ENCODE data around the gene CTNNA3.

The CTNNA3 gene

DNA sequence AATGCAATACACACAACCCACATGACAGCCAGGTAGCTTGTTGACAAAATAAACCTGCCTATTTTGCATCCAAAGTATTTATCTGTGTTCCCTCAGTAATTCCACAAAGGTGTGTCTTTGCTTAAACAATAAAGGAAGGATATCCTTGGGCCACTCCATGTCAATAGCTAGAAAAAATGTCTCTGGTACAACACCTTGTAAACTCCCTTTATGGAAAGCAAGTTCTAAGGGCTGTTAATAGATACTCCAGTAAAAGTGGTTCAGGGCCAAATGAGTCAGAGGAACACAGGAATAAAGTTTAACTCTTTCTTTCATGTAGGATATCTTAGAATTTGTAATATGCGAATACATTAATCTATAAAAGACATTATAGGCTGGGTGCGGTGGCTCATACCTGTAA, 867.0 kb downstream of the CTNNA3 start:
- DNase-seq (ENCODE audit: low read depth in 1 of 2, low spot score in 1 of 2) = no peak

DNA sequence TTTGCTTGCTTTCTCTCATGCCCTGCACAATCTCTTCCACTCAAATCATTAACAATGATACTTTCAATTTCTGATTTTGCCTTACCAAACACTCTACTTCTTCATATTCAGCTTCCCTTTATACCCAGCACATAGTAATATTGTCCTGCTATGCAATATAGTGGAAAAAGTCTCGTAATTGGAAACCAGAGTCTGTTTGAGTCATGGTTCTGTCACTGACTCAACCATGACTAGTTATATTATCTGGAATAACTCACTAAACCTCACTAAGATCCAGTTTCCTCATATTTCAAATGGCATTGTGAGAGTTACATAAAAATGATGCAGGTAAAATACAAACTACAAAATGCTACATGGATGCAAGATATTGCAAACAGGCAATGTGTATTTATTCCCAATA, 868.6 kb downstream of the CTNNA3 start:
- no peak for DNase-seq (ENCODE audit: low read depth in 1 of 2, low spot score in 1 of 2)

- no peak for DNase-seq (ENCODE audit: low read depth in 1 of 2, low spot score in 1 of 2)
Measured at GRCh38 chr10:66823301-66823700, 872.7 kb downstream of the CTNNA3 start.

DNA sequence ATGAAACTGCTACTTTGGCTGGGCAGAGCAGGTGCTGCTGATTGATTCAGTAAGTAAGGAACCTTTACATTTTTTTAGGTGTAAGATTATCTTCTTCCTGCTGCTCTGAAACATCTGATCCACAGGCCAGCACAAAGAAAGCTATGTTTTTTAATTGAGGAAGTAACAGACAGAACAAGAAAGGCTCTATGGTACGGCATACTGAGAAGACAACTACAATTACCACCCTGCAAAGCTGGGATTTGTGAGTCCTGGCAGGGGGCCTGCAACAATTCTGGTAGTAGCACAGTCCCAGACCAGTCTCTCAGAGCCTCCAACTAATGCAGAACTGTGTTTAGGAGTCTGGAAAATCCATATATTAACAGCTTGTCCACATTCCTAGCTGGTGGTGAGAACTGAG, 873.2 kb downstream of the CTNNA3 start:
- DNase-seq (ENCODE audit: low read depth in 1 of 2, low spot score in 1 of 2) = no peak

GRCh38 chr10:66819691-66820090, 876.3 kb downstream of the CTNNA3 start:
- DNase-seq (ENCODE audit: low read depth in 1 of 2, low spot score in 1 of 2) = no peak

GRCh38 chr10:66813122-66813521, 882.9 kb downstream of the CTNNA3 start:
- no peak for DNase-seq (ENCODE audit: low read depth in 1 of 2, low spot score in 1 of 2)

- no peak for DNase-seq (ENCODE audit: low read depth in 1 of 2, low spot score in 1 of 2)
Measured at GRCh38 chr10:66811211-66811610, 884.8 kb downstream of the CTNNA3 start.

DNA sequence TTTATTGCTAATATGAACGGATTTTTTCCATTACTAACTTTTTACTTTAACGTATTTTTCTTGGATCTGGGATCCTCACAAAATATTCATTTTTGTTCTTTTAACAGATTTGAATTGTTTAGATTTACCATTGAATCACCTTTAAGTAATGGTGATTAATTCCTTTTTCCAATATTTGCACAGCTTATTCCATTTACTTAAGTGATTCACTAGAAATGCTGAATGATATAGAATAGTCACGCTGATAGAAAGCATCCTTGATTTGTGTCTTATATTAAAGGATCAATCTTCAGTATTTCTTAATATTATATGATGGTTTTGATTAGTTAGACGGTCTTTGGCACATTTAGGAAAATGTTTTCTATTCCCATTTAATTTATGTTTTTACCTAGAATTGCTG, 886.6 kb downstream of the CTNNA3 start:
- DNase-seq (ENCODE audit: low read depth in 1 of 2, low spot score in 1 of 2) = no peak

DNA sequence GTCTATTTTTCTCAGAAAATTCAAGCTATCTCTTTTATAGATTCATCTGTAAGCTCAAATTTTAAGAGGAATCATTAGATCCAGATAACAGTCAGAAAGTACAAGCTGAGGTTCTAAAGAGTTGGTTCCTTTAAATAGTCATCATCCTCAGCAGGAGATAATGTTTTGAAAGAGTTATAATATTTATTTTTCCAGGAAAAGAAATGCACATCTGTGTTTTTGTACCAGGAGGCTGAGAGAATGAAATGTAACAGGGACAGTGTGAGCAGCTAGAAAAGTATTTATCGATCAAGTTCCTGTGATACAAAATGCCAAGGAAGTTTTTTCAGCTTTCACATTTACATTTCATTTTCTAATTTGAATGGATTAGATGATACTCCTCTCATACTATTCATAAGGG, 890.4 kb downstream of the CTNNA3 start:
- no peak for DNase-seq (ENCODE audit: low read depth in 1 of 2, low spot score in 1 of 2)

DNA sequence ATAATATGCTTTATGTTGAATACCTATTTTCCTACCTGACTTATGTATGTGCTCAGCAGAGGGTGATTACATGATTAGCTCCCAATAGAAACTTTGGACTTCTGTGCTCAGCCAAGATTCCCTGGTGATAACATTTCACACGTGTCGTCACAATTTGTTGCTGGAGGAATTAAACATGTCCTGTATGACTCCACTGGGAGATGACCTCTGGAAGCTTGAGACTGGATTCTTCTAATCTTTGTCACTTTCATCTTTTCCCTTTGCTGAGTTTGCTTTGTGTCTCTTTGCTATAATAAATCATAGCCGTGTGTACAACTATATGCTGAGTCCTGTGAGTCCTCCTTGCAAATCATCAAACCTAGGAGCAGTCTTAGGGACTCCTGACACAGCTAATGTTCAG, 891.0 kb downstream of the CTNNA3 start:
- DNase-seq (ENCODE audit: low read depth in 1 of 2, low spot score in 1 of 2) = no peak

DNA sequence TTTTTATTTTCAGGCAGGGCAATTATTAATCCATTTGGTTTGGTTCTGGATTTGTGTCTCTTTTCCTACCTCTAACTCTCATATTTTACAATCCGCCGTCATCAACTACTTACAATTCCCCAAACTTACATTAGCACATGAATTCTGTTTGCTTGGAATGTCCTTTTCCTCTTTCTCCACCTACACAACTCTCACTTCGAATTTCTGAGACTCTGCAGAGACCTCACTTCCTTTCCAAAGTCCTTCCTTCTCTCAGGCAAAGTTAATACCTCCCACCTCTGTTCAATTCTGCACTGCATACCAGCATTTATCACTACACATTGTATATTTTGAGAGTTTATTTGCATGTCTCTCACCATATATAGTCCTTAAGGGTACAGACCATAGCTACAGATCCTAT, 892.8 kb downstream of the CTNNA3 start:
- no peak for DNase-seq (ENCODE audit: low read depth in 1 of 2, low spot score in 1 of 2)

- DNase-seq (ENCODE audit: low read depth in 1 of 2, low spot score in 1 of 2) = no peak
Measured at GRCh38 chr10:66799474-66799873, 896.5 kb downstream of the CTNNA3 start.

- no peak for DNase-seq (ENCODE audit: low read depth in 1 of 2, low spot score in 1 of 2)
Measured at GRCh38 chr10:66795866-66796265, 900.1 kb downstream of the CTNNA3 start.

- DNase-seq (ENCODE audit: low read depth in 1 of 2, low spot score in 1 of 2) = no peak
Measured at GRCh38 chr10:66792441-66792840, 903.6 kb downstream of the CTNNA3 start.

- DNase-seq (ENCODE audit: low read depth in 1 of 2, low spot score in 1 of 2) = no peak
Measured at GRCh38 chr10:66788178-66788987, 907.6 kb downstream of the CTNNA3 start.

DNA sequence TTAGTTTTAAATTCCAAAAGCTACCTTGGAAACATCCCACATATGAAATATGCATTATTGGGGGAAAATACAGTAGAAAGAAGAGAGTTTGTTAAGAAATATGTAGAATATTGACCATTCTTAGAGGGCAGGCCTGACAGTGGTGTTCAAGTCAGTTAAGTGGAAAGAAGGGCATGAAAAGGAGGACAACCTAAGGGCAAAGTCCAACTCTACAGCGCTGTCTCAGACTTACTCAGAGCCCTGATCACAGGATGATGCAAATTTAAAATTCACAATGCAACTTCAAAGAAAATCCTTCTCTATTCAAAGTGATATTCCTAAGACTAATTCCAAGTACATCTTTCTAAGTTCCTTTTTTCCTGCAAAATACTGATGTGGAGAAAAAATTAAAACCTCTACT, 909.3 kb downstream of the CTNNA3 start:
- DNase-seq (ENCODE audit: low read depth in 1 of 2, low spot score in 1 of 2) = no peak

DNA sequence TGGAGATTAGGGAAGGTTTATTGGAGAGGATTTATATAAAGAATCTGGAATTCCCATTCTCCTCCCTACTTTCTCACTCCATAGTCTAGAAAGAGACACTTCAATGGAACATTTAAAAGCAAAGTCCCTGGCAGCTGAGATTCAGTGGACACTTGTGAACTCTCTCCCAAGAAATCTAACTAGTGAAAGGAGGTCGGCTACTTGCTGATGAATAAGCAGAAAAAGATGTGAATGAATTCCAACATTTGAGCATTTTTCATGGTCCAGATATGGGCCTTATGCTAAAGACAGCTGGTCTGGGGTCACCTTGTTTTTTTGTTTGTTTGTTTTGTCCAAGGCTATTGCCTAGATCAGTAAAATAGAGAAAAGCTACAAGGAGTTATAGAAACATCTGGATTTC, 911.2 kb downstream of the CTNNA3 start:
- no peak for DNase-seq (ENCODE audit: low read depth in 1 of 2, low spot score in 1 of 2)

GRCh38 chr10:66783316-66783715, 912.7 kb downstream of the CTNNA3 start:
- no peak for DNase-seq (ENCODE audit: low read depth in 1 of 2, low spot score in 1 of 2)

DNA sequence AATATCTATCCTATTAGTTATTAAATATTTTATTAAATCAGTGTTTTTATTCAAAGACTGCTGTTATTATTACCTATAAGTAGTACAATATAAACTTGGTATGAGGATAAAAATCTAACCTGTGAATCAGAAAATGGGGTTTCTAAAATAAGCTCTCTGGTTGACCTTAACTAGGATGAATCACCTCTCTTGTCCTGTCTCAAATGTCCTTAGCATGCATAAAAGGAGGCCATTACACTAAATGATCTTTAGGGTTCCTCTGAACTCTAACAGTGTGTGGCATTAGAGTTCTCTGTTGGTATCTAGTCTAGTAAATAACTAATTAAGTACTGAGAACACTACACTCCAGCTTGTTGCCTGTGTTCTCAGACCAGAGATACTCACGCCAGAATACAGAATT, 913.2 kb downstream of the CTNNA3 start:
- no peak for DNase-seq (ENCODE audit: low read depth in 1 of 2, low spot score in 1 of 2)

- no peak for DNase-seq (ENCODE audit: low read depth in 1 of 2, low spot score in 1 of 2)
Measured at GRCh38 chr10:66782144-66782543, 913.9 kb downstream of the CTNNA3 start.

DNA sequence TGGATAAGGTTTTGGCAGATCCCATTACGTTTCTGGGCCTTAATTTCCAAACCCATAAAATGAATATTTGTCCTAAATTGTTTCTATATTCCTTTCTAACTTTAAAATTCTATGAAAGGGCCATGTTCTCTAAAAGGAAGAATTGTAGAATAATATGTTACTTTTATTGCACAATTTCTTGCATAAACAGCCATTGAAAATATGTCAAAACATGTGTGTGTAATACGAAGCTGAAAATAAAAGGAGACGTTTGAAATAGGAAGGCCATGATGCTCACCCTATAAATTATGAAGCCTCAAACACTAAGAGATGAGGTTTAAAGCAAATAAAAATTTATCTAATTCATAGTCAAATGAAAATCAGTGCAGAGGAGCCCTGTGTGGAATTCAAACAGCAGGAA, 915.2 kb downstream of the CTNNA3 start:
- DNase-seq (ENCODE audit: low read depth in 1 of 2, low spot score in 1 of 2) = no peak

- DNase-seq (ENCODE audit: low read depth in 1 of 2, low spot score in 1 of 2) = no peak
Measured at GRCh38 chr10:66778351-66778750, 917.6 kb downstream of the CTNNA3 start.

DNA sequence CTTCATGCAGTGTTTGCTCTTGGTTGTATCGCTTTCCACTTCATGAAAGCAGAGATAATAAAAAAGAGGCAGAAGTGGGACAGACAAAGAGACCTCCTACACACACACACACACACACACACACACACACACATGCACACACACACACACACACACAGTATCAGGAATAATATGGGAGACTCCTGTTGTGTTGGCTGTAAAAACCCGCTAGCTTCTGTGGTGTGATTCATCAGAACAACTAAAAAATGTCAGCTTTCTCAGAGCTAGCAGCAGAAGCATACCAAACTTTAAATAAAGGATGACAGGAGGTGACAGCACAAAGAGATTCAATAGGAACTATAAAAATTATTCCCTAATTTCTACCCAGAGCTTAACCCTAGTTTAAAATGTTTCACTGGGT, 918.3 kb downstream of the CTNNA3 start:
- no peak for DNase-seq (ENCODE audit: low read depth in 1 of 2, low spot score in 1 of 2)

DNA sequence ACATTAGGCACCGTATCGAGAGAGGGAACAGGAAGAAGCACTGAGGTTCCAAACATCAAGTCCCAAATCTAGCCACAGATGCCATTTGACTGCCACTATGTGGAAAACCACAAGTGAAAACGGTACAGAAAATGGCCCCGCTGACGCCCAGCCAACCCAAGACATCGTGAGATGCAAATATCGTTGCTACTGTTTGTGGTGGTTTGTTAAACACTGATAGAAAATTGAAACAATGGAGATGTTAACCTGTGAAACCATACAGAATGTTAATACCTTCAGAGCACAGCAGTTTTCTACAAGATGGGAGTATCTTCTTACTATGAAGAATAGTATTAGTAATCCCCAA, 922.5 kb downstream of the CTNNA3 start:
- no peak for DNase-seq (ENCODE audit: low read depth in 1 of 2, low spot score in 1 of 2)
